Mucosa of descending colon (tissue), 3 donors: Measurements from ENCODE around the gene TSHZ2. TPM values are rescaled to one million over a fixed set of nuclear protein-coding genes. Genes with fewer than 3 reads are reported as not detected.
"Not testable (repeated sequence)": the region's sequence is repeated elsewhere in the genome, so short reads cannot be mapped to it uniquely, and the experiment has no call there.

Source experiments
- ATAC-seq: fragments of 200-7000 bp; cut with Tn5 transposase; one replicate; pipeline ENCODE4 v1.9.1; 2020; ENCODE audit warnings: mild to moderate bottlenecking, moderate library complexity
- DNase-seq, 3 donors: peaks; one replicate each; pipeline ENCODE4 v3.0.0-alpha.2; 2020
- H3K36me3 ChIP-seq: fragments of 200-600 bp; one replicate; pipeline ENCODE4 v1.8.0; 2021; ENCODE audit warnings: low read depth, mild to moderate bottlenecking
- H3K4me1 ChIP-seq: fragments of 200-600 bp; one replicate; pipeline ENCODE4 v1.8.0; 2021; ENCODE audit warnings: low read depth, mild to moderate bottlenecking
- H3K4me3 ChIP-seq: fragments of 200-600 bp; one replicate; pipeline ENCODE4 v1.8.0; 2021; ENCODE audit warnings: mild to moderate bottlenecking
- H3K9me3 ChIP-seq: fragments of 200-600 bp; one replicate; pipeline ENCODE4 v1.8.0; 2021; ENCODE audit warnings: mild to moderate bottlenecking
- intact Hi-C, 2 donors: fragments of 100-400 bp; cut with DNase I in 1 of 2; cut with micrococcal nuclease in 1 of 2; formaldehyde crosslinking; loops; one replicate each; pipeline versions ENCODE4 v1.11.0 to v1.11.1; 2022; cut with DNase I, micrococcal nuclease
- total RNA-seq, 3 donors: library from RNA; stranded (reverse); fragmentation: NEBNext Ultra II Directional in 2 of 3; extraction: Animal tissue kit (Norgen Biotek cat#: 25700) in 2 of 3; gene quantifications; one replicate each; pipeline versions ENCODE4 v1.2.1 to v1.2.4, GENCODE V29; 2021 to 2023
- TF ChIP-seq, protein P1 (sequence below): fragments of 200-600 bp; IDR thresholded peaks from one replicate; pipeline ENCODE4 v1.8.0; 2022; ENCODE audit warnings: antibody characterized with exemption, mild to moderate bottlenecking
- donor health status: DM: no; HTN: no; CAD: no; lungs with moderate emphysema.
- donor health status: DM: no; HTN: no; CAD: no.
- donor health status: DM: no; HTN: yes; CAD: no.

Gene TSHZ2
- total RNA-seq, 3 donors from 2014 or later, result 1.9 to 17.8 (median 3.6) TPM

DNA sequence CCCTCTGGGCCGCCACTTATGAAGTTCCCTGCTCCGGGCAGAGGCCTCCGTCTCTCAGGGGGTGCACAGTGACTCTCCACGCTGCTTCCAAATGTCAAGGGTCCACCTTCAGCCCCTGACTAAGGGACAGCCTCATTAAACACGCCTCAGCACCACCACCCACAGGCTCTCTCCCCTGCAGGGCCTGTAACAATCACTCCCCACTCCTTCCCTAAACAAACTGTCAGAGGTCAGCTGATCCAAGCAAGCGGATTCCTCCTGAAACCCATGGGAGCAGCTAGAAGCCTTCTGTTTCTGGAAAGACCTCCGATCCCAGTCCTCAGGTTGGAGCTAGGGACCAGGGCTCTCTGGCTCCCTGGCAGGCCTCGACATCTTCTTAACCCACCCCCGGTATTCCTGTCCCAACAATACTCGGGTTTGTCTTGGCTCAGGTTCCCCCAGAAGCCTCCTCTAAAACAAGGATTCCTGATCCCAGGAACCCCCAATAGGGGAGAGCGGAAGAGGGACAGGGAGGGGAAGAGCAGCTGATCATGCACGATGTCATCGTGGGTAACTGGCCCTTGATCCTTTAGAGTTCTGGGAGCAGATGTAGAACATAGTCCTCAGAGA, 440.5 kb downstream of the TSHZ2 start:
- ATAC-seq (no peak), DNase-seq (no peak)
- H3K4me3 ChIP-seq, result no peak overlapping the region
- no peaks in the 10 kb centered on the region for H3K4me1 ChIP-seq
- intact Hi-C loops, result no loop called here
- no peaks in the 10 kb centered on the region for H3K9me3 ChIP-seq
- TF ChIP-seq, protein P1, sequence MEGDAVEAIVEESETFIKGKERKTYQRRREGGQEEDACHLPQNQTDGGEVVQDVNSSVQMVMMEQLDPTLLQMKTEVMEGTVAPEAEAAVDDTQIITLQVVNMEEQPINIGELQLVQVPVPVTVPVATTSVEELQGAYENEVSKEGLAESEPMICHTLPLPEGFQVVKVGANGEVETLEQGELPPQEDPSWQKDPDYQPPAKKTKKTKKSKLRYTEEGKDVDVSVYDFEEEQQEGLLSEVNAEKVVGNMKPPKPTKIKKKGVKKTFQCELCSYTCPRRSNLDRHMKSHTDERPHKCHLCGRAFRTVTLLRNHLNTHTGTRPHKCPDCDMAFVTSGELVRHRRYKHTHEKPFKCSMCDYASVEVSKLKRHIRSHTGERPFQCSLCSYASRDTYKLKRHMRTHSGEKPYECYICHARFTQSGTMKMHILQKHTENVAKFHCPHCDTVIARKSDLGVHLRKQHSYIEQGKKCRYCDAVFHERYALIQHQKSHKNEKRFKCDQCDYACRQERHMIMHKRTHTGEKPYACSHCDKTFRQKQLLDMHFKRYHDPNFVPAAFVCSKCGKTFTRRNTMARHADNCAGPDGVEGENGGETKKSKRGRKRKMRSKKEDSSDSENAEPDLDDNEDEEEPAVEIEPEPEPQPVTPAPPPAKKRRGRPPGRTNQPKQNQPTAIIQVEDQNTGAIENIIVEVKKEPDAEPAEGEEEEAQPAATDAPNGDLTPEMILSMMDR, result no peak
- H3K36me3 ChIP-seq, result no peaks in the 10 kb centered on the region

DNA sequence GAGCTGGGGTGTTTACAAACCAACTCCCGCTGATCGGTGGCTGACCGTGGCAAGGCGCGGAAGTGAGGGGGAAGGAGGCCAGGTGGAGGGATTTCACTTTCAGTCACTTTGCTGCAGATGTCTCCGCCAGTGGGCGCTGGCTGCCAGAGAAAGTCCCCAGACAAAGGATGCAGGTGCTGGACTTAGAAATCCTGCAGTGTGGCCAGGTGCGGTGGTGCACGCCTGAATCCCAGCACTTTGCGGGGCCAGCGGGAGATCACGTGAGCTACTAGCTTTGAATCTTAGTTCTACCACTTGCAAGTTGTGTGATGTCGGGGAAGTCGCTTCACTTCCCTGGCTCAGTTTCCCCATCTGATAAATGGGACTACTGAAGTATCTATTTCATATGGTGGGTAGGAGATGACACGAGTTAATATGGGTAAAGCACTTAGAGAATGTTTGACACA, 441.1 kb downstream of the TSHZ2 start:
- Histone ChIP-seq H3K4me3 (no peak overlapping the region), H3K4me1 (no peaks in the 10 kb centered on the region), H3K9me3 (no peaks in the 10 kb centered on the region), H3K36me3 (no peaks in the 10 kb centered on the region)
- TF ChIP-seq, protein P1, result no peak
- peak; percentile 78 for ATAC-seq
- intact Hi-C loops, result no loop called here
- peak; percentile 59 to 75 (median 68) for DNase-seq

DNA sequence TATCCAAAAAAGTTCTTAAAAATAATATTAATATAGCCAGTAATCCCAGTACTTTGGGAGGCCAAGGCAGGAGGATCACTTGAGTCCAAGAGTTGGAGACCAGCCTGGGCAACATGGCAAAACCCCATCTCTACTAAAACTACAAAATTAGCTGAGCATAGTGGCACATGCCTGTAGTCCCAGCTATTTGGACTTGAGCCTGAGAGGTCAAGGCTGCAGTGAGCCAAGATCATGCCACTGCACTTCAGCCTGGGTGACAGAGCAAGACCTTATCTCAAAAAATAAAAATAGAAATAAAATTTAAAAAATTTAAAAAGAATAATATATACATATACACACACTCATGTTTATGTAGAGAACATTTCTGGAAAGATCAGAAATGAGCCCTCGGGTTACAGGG, 441.7 kb downstream of the TSHZ2 start:
- H3K36me3 ChIP-seq, intact Hi-C loops, ATAC-seq, DNase-seq, H3K9me3 ChIP-seq, H3K4me1 ChIP-seq, H3K4me3 ChIP-seq: not testable (repeated sequence)

DNA sequence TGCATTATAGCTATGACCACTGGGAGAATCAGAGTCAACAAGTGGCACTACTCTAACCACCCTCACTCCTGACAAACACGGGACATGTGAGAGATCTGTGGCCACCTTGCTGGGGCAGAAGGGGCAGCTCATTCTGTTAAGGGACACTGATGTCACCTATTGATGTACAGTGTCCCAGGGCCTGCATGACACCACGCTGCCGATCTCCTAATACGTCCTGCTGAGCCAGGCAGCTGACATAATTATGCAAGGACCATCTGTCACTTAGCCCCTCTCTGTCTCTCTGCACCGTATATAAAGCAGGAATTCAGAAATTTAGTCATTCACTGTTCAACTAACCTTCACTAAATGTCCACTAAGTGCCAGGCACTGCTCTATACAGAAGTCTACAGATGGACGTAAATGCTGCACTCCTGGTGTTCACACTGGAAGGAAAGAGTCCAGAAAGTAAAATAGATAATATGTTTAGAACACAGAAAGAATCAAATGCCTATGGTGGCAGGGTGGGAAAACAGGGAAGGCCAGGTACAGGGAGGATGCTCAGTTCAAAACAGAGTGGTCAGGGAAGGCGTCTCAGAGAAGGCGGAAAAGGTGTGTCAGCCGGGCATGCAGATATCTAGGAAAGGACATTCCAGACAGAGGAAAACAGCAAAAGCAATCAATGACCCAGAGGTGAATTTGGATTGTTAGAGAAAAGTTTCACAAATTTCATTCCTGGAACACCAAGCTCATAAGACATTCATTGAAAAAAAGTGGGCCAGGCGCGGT, 447.7 kb downstream of the TSHZ2 start:
- ATAC-seq (no peak), DNase-seq (no peak)
- TF ChIP-seq, protein P1, result no peak
- H3K9me3 ChIP-seq, result no peaks in the 10 kb centered on the region
- H3K4me3 ChIP-seq, result no peak overlapping the region
- no peaks in the 10 kb centered on the region for H3K4me1 ChIP-seq
- intact Hi-C loops, result no loop called here
- H3K36me3 ChIP-seq, result no peaks in the 10 kb centered on the region

DNA sequence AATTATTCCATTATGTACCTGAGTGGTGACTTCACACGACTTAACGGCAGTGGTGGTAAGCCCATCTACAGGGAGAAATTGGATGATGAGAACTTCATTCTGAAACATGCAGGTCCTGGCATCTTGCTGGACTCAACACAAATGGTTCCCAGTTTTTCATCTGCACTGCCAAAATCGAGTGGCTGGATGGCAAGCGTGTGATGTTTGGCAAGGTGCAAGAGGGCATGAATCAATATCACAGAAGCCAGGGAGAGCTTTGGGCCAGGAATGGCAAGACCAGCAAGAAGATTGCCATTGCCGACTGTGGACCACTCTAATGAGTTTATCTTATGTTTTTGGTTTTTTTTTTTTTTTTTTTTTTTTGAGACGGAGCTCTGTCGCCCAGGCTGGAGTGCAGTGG, 449.2 kb downstream of the TSHZ2 start:
- intact Hi-C loops, result no loop called here
- TF ChIP-seq, protein P1, result no peak

DNA sequence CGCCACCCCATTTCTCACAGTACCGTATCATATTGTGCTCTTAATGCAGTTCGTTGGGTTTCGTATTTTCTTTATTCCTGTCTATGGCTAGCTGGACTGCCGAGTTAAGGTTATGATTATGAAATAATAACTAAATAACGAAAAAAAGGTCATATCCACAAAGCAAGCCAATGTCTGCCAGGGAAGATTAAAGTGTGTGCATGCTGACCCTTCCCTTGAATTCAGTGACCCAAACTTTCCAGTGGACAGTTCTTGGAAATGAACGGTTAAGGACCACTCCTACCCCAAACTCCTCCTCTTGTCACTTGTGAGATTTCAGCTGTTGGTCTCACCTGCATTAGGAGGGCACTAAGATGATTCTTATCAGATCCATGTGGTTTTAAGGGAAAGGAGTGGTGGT, 449.9 kb downstream of the TSHZ2 start:
- H3K4me3 ChIP-seq, result no peak overlapping the region
- no peaks in the 10 kb centered on the region for H3K36me3 ChIP-seq
- intact Hi-C loops, result no loop called here
- H3K9me3 ChIP-seq, result no peaks in the 10 kb centered on the region
- DNase-seq (no peak), ATAC-seq (no peak)
- H3K4me1 ChIP-seq, result no peaks in the 10 kb centered on the region
- TF ChIP-seq, protein P1, result no peak

More for the DNA sequence above, 449.2 kb downstream of the TSHZ2 start:
- no peaks in the 10 kb centered on the region for H3K9me3 ChIP-seq
- no peak for ATAC-seq
- DNase-seq, result no peak
- H3K36me3 ChIP-seq, result no peaks in the 10 kb centered on the region
- H3K4me1 ChIP-seq, result no peaks in the 10 kb centered on the region
- H3K4me3 ChIP-seq, result no peak overlapping the region
